NB4 (cell line): Measurements from ENCODE around the gene METTL18.

Source experiments
- CTCF ChIP-seq: IDR thresholded peaks from one replicate; pipeline ENCODE4 v1.5.1; 2012; ENCODE audit warnings: low read depth, low read length
- MAX ChIP-seq: IDR thresholded peaks from 2 replicates; pipeline ENCODE4 v1.6.1; 2011; ENCODE audit warnings: low read depth, low read length
- POLR2A ChIP-seq: IDR thresholded peaks from 2 replicates; pipeline ENCODE4 v1.6.1; 2011; ENCODE audit warnings: mild to moderate bottlenecking; ENCODE audit not compliant: insufficient read length; ENCODE audit errors: extremely low read depth

- no peak for TF ChIP-seq CTCF
- no peak for TF ChIP-seq POLR2A
- no peak for TF ChIP-seq MAX
These were observed 15.6 kb downstream of the METTL18 start for GRCh38 chr1:169779150-169779549.
